EH (cell line): ENCODE results near the gene TOPBP1.
"Not testable (repeated sequence)": the region's sequence is repeated elsewhere in the genome, so short reads cannot be mapped to it uniquely, and the experiment has no call there.

Experiments used
- DNase-seq: peaks from one replicate; pipeline ENCODE4 v3.0.0-alpha.2; 2015; ENCODE audit warnings: low read depth

Gene TOPBP1

DNA sequence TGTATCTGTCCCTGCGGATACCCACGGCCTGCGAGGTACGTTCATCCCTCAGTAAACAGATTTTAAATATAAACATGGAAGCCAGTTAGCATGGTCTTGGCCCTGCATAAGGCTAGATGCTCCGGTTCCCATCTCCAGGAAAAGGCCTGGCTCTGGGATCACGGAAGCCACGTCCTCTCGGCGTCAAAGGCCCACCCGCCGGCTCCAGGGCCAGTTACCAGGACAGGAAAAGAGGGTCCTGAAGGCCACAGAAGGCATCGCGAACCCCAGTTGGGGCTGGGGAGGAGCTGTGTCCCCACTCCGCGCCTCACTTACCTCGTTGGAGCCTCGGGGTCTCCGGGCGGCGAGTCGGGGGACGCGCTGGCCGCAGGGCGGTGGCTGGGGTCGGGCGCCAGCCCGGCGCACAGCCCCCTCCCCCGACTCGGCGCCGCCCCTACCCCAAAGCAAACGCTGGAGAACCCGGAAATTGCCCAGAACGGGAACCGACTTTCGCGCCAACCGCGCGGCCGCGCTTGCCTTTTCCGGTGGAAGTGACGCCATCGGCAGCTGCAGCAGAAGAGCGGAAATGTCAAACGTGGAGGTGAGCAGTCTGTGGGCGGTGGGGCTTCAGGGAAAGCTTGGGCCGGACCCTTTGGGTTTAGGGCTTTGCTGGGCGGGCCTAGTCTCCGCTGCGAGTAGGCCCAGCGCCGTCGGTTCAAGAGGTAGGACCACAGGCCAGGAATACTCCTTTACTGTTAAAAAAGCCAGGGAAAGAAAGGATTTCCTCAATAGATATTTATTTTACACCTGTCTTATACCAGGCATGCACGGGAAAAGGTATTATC is at the start of gene TOPBP1:
TSS of gene TOPBP1 (minus strand) at position 488 of the 824 bp plus-strand sequence. CDS start 814 bp downstream, outside the sequence.
- peak; percentile 71 for DNase-seq

DNA sequence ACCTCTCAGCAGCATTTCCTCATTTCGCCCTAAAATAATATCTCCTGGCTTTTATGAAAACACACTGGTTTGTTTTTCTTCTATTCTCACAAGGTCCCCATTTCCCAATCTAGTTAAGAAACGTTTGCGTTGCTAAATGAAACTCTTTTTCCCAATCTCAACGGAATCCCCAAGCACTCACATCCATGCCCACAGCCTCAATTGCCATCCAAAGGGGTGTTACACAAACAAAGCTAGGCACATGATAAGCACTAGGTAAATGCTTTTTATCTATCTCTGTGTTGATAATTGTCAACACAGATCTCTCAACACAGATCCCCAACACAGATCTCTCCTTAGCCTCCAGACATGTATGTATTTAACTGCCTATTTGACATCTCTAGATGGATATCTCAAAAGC is 49.3 kb upstream of the TOPBP1 start:
- DNase-seq, result no peak

DNA sequence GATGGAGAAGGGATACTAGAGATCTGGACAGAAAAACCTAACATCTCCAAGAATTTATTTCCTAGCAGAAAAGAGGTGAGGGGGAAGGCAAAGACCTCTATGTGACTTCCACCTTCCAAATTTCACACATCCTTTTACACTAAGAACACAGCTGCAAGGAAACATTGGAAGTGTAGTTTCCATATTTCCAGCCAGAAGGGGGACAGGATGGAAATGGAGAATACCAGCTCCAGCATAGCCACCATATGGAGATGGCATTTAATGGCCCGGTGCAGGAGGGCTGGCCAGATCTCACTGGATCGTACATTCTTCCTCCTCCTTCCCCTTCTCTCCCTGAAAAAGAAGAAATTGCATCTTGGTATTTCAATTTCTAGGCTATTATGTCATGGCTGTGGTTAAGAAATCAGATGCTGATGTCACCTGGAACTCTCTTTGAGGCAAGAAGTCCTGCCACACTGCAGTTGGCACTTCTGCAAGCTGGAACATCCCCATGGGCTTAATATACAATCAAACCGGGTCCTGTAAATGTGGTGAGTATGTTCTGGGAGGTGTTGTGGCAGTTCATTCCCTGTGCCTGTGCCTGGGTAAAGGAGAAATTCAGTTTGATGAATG is 47.5 kb upstream of the TOPBP1 start:
- DNase-seq, result no peak

DNA sequence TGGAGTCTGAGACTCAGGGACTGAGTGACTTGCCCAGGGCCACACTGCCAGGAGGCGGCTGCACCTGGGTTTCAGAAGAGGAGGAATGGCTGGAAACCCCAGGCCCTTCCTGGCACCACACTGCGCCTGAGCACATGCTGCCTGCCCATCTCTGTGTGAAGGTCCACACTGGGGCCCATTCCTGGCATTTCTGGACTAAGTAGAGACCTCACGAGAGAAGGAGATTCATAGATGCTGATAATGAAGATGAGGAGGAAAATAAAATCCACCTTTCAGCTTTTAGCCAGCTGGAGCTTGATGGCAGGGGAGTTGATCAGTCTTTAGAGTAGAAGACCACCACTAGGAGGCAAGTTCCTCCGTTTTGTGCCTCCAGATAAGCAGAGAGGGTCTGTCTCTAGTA is 44.3 kb upstream of the TOPBP1 start:
- no peak for DNase-seq

DNA sequence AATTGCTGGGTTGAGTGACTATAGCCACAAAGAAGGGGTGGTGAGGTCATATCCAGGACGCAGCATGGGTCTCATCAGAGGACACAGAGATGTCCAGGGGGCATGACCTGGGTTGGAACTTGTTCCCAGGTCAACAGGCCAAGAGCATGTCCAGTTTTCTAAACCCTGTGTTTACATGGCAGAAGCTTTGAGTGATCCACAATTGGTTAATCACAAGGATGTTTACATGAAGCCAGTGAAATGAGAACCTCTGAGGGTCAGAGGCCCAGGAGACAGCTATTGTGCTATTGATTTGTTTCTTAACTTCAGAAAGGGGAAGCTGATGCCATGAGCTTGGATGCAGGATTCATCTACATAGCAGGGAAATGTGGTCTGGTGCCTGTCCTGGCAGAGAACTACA is 42.2 kb upstream of the TOPBP1 start:
- DNase-seq, result no peak

DNA sequence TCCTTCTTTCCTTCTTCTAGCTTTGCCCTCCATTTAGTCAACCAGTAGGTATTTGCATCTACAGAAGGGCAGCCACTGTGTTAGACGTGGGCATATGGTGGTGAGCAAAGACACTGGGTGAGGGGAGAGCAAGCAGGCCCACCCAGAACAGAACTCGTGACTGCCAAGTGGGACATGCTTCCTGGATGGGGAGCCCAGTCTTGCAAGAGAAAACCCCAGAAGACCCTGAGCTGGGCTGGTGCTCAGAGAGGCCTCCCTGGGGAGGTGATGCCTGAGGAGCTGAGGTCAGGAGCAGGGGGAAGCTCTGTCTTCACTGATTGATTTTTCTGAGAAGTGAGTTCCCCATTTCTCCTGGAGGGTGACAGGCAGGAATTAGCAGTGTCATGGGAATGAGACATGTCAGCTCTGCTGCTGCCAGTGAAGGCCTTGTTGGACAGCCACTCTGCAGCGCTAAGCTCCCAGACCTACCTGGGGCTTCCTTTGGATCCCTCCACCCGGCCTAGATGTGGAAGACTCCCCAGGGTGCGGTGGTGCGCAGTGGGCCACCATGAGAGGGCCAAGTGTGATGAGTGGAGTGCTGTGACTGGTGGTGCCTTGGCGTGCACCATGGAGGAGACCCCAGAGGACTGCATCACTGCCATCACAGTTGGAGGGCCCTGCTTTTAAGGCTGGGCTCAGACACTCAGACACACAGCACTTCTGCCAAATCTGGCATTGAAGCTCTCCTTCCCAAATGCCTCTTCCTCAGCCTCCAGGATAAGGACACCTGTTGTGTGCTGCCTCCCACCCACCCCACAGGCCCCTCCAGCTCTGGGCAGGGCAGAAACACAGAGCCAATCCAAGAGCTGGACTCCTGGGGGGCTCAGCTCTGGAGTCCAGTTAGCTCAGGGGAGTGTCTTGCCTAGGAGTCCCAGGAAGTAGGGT is 40.0 kb upstream of the TOPBP1 start:
- DNase-seq, result no peak

DNA sequence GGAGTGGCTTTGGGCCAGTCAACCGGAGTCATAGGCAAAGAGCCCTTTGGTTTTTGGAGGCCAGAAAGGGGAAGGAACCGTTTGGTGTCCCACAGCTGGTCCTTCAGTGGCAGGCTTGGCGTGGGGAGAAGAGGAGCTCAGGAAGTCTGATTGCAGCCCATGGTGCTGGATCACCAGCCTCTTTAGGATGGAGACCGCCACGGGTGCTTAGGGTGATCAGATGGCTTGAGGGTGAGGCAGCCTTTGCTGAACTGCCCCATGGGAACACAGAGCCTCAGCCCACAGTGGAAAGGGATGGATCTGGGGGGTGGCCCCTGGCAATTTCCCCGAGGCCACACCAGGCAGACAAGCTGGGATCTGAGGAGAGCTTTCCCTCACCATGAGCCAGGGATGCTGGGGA is 38.6 kb upstream of the TOPBP1 start:
- DNase-seq, result no peak

DNA sequence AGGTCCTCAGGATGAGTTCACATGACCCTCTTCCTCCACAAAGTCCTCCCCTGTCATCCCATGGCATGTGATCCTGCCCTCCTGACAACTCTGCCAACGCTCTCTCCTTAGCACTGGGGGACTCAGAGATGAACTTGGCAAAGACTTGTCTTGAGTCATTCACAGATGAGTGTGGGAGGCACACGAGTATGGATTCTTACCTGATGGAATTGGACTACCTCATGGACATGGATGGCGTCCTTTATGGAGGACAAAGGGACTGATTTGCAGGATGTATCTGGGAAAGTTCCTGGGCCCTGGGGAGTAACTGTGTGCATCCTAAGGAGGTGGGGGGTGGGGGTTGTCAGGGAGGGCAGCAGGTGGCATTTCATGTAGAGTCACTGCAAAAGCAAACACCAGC is 38.2 kb upstream of the TOPBP1 start:
- DNase-seq, result no peak

DNA sequence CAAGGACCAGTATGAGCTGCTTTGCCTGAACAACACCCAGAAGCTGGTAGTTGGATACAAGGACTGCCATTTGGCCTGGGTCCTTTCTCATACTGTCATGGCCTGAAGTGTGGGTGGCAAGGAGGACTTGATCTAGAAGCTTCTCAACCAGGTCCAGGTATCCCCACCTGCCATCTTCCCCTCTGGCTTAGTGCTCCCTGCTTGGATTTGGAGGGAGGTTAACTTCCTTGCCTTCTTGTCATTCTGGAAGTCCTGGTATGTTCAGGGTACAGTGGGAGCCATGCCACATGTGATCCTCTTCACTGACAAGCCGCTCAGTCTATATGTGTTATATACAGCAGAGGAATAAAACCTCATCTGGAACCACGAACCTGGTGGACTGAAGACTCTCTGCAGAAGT is 37.7 kb upstream of the TOPBP1 start:
- no peak for DNase-seq

DNA sequence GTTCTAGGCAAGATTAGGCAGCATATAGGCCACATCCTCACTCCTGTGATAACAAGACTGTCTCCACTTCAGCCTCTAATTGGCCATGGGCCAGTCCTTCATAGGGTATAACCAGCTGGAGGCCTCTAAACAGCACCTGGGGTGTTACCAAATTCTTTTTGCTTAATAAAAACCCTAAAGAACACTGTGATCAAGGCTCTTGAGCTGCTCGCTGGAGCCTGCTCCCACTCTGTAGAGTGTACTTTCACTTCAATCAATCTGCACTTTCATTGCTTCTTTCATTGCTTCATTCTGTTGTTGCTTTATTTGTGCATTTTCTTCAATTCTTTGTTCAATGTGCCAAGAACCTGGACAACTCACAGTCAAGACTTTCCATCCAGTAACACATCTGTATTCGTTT is 36.2 kb upstream of the TOPBP1 start:
- no peak for DNase-seq

DNA sequence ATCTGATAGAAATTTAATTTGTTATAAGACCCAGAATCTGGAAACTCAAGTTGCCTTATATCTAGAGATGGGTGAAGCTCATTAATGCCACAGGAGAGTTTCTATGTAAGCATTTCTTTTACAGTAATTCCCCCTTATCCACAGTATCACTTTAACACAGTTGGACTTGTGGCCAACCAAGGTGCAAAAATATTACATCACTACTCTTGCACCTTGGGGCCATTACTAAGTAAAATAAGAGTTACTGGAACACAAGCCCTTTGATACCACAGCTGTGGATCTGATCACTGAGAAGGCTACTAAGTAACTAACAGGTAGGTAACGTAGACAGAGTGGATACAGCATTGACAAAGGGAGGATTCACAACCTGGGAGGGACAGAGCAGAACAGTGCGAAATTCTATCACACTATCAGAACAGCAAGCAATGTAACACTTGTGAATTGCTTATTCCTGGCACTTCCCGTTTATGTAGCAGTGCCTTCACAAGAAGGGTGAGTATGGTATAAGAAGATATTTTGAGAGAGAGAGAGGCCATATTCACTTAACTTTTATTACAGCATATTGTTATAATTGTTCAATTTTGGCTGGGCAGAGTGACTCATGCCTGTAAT is 33.9 kb upstream of the TOPBP1 start:
- no peak for DNase-seq

DNA sequence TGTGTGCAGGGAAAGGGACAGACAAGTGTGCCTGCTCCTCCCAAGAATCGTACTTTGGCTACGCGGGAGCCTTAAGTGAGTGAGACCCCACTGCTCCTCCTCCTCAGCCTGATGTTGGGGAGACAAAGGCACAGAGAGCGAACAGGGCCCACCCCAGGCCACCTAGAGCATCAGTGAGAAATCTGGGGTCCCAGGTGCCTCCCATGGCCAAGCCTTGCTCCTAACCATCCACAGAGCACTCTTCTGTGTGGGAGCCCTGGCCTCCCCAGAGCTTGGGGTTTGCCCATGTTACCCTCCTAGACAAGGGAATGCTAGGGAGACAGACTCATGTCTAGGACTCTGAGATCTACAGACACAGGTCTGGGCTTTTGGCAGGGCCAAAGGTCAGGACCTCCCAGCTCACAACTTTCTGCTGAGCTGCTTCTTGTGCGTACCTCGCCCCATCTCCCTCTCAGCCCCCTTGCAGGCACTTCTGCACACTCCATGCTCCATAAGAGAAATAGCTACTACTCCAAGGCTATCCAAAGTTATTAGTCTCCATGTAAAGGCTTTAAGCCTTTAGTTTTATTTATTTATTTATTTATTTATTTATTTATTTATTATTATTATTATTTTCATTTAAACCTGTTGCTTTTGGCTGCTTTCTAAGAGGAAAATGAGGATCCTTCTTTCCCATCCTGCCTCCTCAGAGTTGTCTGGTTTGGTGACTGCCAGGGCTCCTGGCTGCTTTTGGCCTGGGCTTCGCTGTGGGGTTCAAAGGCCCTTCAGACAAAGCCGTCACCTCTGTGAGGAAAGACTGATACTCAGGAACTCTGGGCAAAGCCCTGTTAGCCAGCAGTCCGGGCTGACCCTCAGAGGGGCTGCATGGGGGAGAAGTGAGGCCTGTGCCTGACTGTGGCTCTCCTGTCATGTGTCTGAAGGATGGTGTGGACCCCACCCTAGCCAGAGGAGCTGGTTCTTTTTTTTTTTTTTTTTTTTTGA is 32.8 kb upstream of the TOPBP1 start:
- DNase-seq, result no peak

DNA sequence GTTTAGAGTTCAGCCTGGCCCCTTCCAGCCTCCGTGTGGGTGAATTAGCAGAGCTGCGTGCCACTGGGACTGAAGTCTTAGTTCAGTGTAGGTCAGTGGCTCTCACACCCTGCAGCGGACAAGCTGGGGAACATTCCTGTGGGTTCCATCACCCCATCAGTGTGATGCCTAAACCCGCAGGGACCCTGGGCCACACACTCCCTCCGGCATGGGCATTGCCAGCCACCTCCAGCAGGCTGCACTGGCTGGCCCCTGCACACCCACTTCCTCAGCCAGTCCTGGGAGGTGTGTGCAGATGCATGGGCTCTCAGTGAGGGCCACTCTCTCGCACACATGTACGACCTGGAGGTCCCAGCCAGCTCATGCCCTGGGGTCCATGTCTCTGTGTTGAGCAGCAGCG is 32.1 kb upstream of the TOPBP1 start:
- DNase-seq, result no peak

DNA sequence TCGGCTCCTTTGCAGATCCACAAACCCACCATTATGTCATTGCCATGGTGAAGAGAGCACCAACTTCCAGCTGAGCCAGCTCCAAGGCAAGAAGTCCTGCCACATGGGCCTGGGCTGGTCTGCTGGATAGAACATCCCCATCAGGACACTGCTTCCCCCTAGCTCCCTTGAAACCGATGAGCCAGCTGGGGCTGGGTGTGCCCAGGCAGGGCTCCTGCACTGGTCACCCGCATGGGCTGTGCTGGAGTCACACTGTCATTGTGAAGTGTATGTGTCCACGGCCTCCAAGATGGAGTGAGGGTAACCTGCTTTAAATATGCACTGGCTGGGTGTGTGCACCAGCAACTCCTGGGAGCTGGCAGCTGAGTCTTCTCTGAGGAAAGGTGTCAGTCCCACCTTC is 31.0 kb upstream of the TOPBP1 start:
- DNase-seq, result no peak

DNA sequence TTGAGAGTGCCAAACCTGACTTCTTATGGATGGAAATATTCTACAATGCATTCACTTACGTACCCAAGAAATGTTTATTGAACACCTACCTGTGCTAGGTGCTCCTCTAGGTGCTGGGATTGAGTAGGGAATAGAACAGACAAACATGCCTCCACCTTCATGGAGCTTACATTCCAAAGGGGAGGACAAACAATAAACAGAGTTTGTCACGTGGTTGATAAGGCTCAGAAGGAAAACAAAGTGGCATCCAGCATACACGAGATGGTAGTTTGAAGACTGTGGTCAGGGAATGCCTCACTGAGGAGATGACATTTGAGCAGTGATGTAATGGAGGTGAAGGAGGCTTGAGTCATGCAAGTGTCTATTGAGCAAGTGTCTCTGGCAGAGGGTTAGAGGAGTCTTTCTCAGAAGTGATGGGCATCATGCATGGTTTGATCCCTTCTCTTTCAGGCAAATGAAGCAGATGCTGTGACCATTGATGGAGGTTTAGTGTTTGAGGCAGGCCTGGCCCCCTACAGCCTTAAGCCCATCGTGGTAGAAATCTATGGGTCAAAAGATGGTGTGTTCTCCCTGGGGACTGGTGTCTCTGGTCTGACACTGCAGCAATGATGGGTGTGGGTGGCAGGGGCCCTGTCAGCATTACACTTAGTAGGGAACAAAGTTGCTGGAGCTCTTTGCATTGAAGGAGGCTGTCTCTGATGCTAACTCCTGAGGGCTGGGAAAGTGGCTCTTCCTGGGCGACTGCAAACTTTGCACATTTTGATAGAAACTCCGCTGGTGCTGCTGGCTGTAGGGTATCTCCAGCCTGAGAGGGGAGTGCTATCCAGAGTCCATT is 29.7 kb upstream of the TOPBP1 start:
- peak; percentile 11 for DNase-seq

DNA sequence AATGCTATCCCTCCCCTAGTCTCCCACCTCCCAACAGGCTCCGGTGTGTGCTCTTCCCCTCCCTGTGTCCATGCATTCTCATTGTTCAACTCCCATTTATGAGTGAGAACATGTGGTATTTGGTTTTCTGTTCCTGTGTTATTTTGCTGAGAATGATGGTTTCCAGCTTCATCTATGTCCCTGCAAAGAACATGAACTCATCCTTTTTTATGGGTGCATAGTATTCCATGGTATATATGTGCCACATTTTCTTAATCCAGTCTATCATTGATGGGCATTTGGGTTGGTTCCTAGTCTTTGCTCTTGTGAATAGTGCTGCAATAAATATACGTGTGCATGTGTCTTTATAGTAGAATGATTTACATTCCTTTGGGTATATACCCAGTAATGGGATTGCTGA is 16.3 kb upstream of the TOPBP1 start:
- not testable (repeated sequence) for DNase-seq

DNA sequence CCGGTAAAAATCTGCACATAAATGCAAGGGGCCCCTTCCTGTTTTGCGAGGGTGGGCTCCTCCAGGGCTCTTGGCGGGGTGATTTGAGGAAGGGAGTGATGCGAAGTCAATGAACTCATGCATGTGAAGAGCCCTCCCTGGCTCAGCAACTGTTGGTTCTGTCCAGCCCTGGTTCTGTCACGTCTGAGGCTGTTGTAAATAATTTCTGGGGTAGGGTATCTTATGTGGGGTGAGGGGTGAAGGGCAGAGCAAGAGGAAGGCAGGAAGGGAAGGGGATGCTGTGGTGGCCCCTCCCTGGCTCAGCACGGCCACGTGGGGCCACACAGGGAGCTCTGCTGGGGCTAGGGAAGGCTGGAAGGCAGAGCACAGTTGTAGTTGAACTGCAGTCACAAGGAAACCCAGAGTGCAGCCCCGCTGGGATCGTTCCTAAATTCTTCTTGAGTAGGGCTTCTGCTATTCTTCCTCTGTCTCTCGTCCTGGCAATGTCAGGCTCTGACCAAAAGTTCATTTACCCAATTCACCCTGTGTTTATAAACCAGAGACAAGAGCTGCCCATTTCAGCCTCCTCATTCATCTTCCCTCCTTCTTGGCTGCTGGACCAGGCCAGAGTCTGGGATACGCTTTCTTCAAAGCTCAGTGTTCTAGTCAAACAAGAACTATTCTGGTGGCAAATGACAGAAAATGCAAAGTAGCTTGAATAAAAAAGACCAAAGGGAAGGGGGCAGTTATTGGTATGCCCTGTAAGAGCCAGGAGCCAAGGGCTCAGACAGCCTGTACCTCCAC is 14.8 kb upstream of the TOPBP1 start:
- DNase-seq, result no peak

DNA sequence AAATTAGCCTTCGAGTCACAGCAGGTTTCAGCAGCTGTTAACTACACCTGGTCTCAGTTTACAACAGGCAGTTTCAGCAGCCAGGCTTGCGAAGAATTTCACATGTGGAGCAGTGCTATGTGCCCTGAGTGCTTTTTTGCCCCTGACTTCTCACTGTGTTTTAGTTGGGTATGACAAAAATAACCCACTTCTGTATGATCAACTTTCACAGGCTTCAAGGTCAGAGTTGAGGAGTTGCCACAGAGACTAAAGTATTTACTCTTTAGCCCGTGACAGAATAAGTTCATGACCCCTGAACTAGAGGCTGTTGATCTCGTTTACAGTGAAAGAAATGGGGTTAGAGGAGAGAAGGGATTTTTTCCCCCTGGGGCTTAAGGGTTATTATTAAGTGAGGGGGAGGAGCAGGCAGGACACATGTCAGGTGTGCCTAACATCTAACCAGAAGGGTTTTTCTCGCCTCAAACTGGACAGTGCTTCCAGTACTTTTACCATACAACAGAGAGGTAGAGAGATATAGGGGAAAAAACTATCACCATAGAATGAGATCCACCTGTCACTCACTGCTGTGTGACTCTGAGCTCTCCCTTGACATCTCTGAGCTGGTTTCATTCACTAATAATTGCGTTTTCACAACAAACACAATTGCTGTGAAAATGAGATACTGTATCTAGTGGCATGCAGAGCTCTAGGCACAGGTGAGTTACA is 14.0 kb upstream of the TOPBP1 start:
- no peak for DNase-seq
